CD4-positive, alpha-beta T cell treated with Interleukin-21 for 1 hour (primary cell): ENCODE measurements around the gene DTNB.
"Not testable (repeated sequence)": the region's sequence is repeated elsewhere in the genome, so short reads cannot be mapped to it uniquely, and the experiment has no call there.

Experiments used
- DNase-seq: peaks from one replicate; pipeline ENCODE4 v3.0.0-alpha.2; 2020

The DTNB gene

GRCh38 chr2:25535411-25536289, 137.7 kb downstream of the DTNB start:
- not testable (repeated sequence) for DNase-seq

GRCh38 chr2:25534937-25535336, 138.4 kb downstream of the DTNB start:
- DNase-seq: not testable (repeated sequence)

GRCh38 chr2:25534455-25534854, 138.9 kb downstream of the DTNB start:
- no peak for DNase-seq

GRCh38 chr2:25533771-25534170, 139.6 kb downstream of the DTNB start:
- not testable (repeated sequence) for DNase-seq

GRCh38 chr2:25532521-25532920, 140.9 kb downstream of the DTNB start:
- DNase-seq: no peak

GRCh38 chr2:25529034-25529433, 144.3 kb downstream of the DTNB start:
- no peak for DNase-seq

GRCh38 chr2:25528173-25528572, 145.2 kb downstream of the DTNB start:
- DNase-seq: no peak

- no peak for DNase-seq
Measured at GRCh38 chr2:25524507-25524906, 148.9 kb downstream of the DTNB start.

- DNase-seq: no peak
Measured at GRCh38 chr2:25523060-25523459, 150.3 kb downstream of the DTNB start.

GRCh38 chr2:25521665-25522387, 151.6 kb downstream of the DTNB start:
- peak; percentile 83 for DNase-seq

GRCh38 chr2:25521126-25521525, 152.3 kb downstream of the DTNB start:
- no peak for DNase-seq

- DNase-seq: no peak
Measured at GRCh38 chr2:25517701-25518100, 155.7 kb downstream of the DTNB start.

- no peak for DNase-seq
Measured at GRCh38 chr2:25514043-25514637, 159.2 kb downstream of the DTNB start.

GRCh38 chr2:25512707-25513106, 160.7 kb downstream of the DTNB start:
- DNase-seq: no peak

- DNase-seq: no peak
Measured at GRCh38 chr2:25506226-25506625, 167.2 kb downstream of the DTNB start.

GRCh38 chr2:25505622-25506021, 167.8 kb downstream of the DTNB start:
- DNase-seq: no peak

- no peak for DNase-seq
Measured at GRCh38 chr2:25505182-25505581, 168.2 kb downstream of the DTNB start.

GRCh38 chr2:25504266-25504665, 169.1 kb downstream of the DTNB start:
- no peak for DNase-seq

GRCh38 chr2:25499157-25499556, 174.2 kb downstream of the DTNB start:
- DNase-seq: no peak

- DNase-seq: no peak
Measured at GRCh38 chr2:25497918-25498407, 175.4 kb downstream of the DTNB start.

GRCh38 chr2:25497229-25497917, 176.0 kb downstream of the DTNB start:
- DNase-seq: no peak

- no peak for DNase-seq
Measured at GRCh38 chr2:25494616-25495015, 178.8 kb downstream of the DTNB start.

GRCh38 chr2:25493207-25493606, 180.2 kb downstream of the DTNB start:
- no peak for DNase-seq
